ENCODE measurements around the gene GPS1.

- TF ChIP-seq CTCF (conservative IDR thresholded peaks at IDR 0.05; ENCODE audit: low read depth in 2 of 2), result no peak
- TF ChIP-seq JUNB (IDR thresholded peaks at IDR 0.05; ENCODE audit: unreplicated experiment), result no peak
- TF ChIP-seq EZH2phosphoT487 (IDR thresholded peaks at IDR 0.05; ENCODE audit: unreplicated experiment), result no peak
- no peak for TF ChIP-seq REST (IDR thresholded peaks at IDR 0.05; ENCODE audit: unreplicated experiment)
- TF ChIP-seq POLR2AphosphoS5 (IDR thresholded peaks at IDR 0.05; ENCODE audit: low read depth), result no peak
- no peak for TF ChIP-seq CREB1 (CRISPR knock-in tag; IDR thresholded peaks at IDR 0.05; ENCODE audit: low read depth)
- TF ChIP-seq EZH2 (IDR thresholded peaks at IDR 0.05; ENCODE audit: low read depth, unreplicated experiment), result no peak
Measured at GRCh38 chr17:82097919-82098168, 46.1 kb downstream of the GPS1 start.
